UCSD-AML1 (cell line): ENCODE data around the gene RASGRF2.
"Not testable (repeated sequence)": the region's sequence is repeated elsewhere in the genome, so short reads cannot be mapped to it uniquely, and the experiment has no call there.

Experiments
- DNase-seq: peaks from one replicate; lab custom pipeline; 2025; ENCODE audit not compliant: unreplicated experiment; lab: John Stamatoyannopoulos, UW

Gene RASGRF2

GRCh38 chr5:81018608-81019007 lies 58.4 kb downstream of the RASGRF2 start:
- not testable (repeated sequence) for DNase-seq

- DNase-seq: no peak
Observed at GRCh38 chr5:81019748-81020147, 59.6 kb downstream of the RASGRF2 start.

- no peak for DNase-seq
Observed at GRCh38 chr5:81020478-81021167, 60.5 kb downstream of the RASGRF2 start.

GRCh38 chr5:81021486-81021885 lies 61.3 kb downstream of the RASGRF2 start:
- DNase-seq: no peak

GRCh38 chr5:81021951-81022687 lies 62.0 kb downstream of the RASGRF2 start:
- no peak for DNase-seq

- no peak for DNase-seq
Observed at GRCh38 chr5:81022688-81023084, 62.5 kb downstream of the RASGRF2 start.

GRCh38 chr5:81023261-81023970 lies 63.3 kb downstream of the RASGRF2 start:
- no peak for DNase-seq

- DNase-seq: no peak
Observed at GRCh38 chr5:81027481-81028058, 67.4 kb downstream of the RASGRF2 start.

- not testable (repeated sequence) for DNase-seq
Observed at GRCh38 chr5:81028888-81029287, 68.7 kb downstream of the RASGRF2 start.

GRCh38 chr5:81029736-81030135 lies 69.6 kb downstream of the RASGRF2 start:
- not testable (repeated sequence) for DNase-seq

GRCh38 chr5:81030236-81031034 lies 70.3 kb downstream of the RASGRF2 start:
- DNase-seq: not testable (repeated sequence)

GRCh38 chr5:81035522-81035921 lies 75.4 kb downstream of the RASGRF2 start:
- no peak for DNase-seq

- no peak for DNase-seq
Observed at GRCh38 chr5:81038495-81038894, 78.3 kb downstream of the RASGRF2 start.

- DNase-seq: no peak
Observed at GRCh38 chr5:81044868-81045267, 84.7 kb downstream of the RASGRF2 start.

GRCh38 chr5:81045389-81045807 lies 85.2 kb downstream of the RASGRF2 start:
- DNase-seq: no peak

GRCh38 chr5:81046041-81046440 lies 85.9 kb downstream of the RASGRF2 start:
- DNase-seq: no peak

GRCh38 chr5:81052325-81052724 lies 92.2 kb downstream of the RASGRF2 start:
- no peak for DNase-seq

- not testable (repeated sequence) for DNase-seq
Observed at GRCh38 chr5:81053282-81053681, 93.1 kb downstream of the RASGRF2 start.

- no peak for DNase-seq
Observed at GRCh38 chr5:81058121-81058520, 98.0 kb downstream of the RASGRF2 start.

GRCh38 chr5:81065492-81065891 lies 105.3 kb downstream of the RASGRF2 start:
- no peak for DNase-seq

GRCh38 chr5:81066102-81066501 lies 105.9 kb downstream of the RASGRF2 start:
- DNase-seq: no peak
